HG03558 (cell line): ENCODE results near the gene SORCS2.

Experiments used
- ATAC-seq: cut with Tn5 transposase; IDR thresholded peaks from one replicate; pipeline ENCODE4 v1.9.1; 2021; ENCODE audit warnings: moderate number of reproducible peaks; ENCODE audit not compliant: unreplicated experiment; ENCODE audit errors: extremely low read depth

Gene SORCS2

GRCh38 chr4:7627251-7628250, 435.2 kb downstream of the SORCS2 start:
- no peak for ATAC-seq

- no peak for ATAC-seq
Observed at GRCh38 chr4:7628432-7628831, 436.1 kb downstream of the SORCS2 start.

DNA sequence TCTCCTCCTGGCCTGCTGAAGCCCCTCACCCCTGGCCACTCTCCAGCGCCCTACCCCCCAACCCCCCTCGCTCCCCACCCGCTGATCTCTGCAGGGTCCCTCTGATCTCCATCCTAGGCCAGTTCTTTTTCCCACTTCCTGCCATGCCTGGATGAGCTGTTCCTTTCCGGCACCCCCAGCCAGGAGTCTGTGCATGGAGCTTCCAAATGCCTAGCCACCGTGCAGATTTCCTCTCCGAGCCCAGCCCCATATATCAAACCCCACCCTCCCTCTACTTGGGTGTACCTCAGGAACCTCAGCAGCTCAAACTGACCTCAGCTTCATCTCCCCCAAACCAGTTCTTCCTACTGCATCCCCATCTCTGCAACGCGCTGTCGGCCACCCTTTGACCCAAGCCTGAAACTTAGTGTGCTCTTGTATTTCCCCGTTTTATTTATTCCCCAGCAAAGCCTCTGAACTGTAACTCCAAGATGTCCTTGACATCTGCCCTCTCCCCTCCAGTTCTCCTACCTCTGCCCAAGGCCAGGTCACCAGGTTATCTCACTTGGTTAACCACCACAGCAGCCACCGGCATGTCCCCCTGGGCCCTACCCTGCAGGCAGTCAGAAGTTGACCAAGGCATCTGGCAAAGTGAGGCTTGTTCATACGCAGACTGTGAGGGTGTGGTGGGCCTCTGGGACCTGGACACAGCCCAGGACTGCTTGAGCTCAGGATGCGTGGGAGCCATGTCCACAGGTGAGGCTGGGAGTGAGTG, 437.3 kb downstream of the SORCS2 start:
- no peak for ATAC-seq

GRCh38 chr4:7630568-7631287, 438.4 kb downstream of the SORCS2 start:
- ATAC-seq = no peak

- ATAC-seq = no peak
Observed at GRCh38 chr4:7631288-7632014, 439.1 kb downstream of the SORCS2 start.

GRCh38 chr4:7632341-7632740, 440.0 kb downstream of the SORCS2 start:
- ATAC-seq = no peak

GRCh38 chr4:7632971-7633370, 440.6 kb downstream of the SORCS2 start:
- ATAC-seq = no peak

- no peak for ATAC-seq
Observed at GRCh38 chr4:7634661-7635251, 442.4 kb downstream of the SORCS2 start.

- no peak for ATAC-seq
Observed at GRCh38 chr4:7635445-7636239, 443.3 kb downstream of the SORCS2 start.

DNA sequence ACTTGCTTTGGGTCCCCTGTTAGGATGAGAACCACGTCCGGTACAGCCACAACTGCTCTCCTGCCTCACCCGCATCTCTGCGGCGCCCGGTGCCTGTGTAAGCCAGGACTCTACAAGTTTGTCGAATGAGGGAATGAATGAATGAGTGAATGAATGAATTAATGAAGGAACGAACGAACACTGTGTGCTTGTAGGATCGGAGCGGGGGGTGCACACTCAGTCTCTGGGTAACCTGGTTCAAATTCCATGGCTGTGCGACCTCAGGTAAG, 443.8 kb downstream of the SORCS2 start:
- ATAC-seq = no peak

- no peak for ATAC-seq
Observed at GRCh38 chr4:7637139-7637538, 444.8 kb downstream of the SORCS2 start.

GRCh38 chr4:7637971-7638370, 445.6 kb downstream of the SORCS2 start:
- ATAC-seq = no peak

- no peak for ATAC-seq
Observed at GRCh38 chr4:7638489-7638888, 446.2 kb downstream of the SORCS2 start.

- no peak for ATAC-seq
Observed at GRCh38 chr4:7638984-7639789, 446.8 kb downstream of the SORCS2 start.

DNA sequence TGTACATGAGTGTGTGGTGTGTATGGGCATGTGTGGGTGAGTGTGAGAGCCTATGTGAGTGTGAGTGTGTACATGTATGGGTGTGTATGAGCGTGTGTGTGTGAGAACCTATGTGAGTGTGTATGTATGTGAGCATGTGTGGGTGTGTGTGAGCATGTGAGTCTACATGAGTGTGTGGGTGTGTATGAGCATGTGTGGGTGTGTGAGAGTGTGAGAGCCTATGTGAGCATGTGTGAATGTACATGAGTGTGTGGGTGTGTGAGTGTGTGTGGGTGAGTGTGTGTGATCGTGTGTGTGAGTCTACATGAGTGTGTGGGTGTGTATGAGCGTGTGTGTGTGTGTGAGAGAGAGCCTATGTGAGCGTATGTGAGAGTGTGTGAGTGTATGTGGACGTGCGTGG, 447.8 kb downstream of the SORCS2 start:
- ATAC-seq = no peak

DNA sequence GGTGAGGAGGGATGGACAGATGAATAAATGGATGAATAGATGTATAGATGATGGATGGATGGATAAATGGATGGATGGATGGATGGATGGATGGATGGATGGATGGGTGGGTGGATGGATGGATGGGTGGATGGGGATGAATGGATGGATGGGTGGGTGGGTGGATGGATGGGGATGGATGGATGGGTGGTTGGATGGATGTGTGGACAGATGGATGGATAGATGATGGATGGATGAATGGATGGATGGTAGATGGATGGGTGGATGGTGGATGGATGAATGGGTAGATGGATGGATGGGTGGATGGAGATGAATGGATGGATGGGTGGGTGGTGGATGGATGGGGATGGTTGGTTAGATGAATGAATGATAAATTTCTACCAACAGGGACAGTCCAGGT, 449.4 kb downstream of the SORCS2 start:
- ATAC-seq = no peak

DNA sequence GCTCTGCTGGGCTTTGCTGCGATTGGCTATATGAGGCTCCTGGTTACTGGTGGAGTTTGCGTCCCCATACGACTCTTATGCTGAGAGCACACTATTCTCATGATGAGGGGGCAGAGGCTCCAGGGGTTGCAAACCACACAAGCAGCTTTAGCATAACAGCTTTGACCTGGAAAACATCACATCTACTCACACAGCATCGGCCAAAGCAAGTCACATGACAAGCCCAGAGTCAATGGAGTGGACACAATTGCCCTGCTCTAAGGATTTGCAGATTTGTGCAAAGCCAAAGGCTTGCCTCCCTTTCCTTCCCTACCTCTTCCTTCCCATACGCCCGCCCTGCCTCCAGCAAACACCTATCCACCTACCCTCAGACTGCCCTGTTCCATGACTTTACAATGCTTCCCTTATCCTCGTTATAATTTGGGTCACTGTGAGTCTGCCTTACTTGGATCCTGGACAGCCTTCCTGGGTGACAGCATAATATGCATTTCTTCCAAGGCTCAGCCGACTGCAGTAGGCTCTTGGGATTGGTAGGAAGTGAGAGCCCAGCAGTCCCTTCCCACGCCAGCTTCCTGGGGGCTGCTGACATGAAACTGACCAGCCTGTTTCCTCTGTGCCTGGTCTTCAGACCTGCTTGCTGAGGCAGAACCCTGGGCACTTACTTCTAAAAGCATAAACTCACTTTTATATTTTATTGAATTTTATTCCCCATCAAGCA, 450.6 kb downstream of the SORCS2 start:
- ATAC-seq = no peak

GRCh38 chr4:7645158-7645557, 452.8 kb downstream of the SORCS2 start:
- no peak for ATAC-seq
